Measurements from ENCODE around the gene JSRP1.

DNA sequence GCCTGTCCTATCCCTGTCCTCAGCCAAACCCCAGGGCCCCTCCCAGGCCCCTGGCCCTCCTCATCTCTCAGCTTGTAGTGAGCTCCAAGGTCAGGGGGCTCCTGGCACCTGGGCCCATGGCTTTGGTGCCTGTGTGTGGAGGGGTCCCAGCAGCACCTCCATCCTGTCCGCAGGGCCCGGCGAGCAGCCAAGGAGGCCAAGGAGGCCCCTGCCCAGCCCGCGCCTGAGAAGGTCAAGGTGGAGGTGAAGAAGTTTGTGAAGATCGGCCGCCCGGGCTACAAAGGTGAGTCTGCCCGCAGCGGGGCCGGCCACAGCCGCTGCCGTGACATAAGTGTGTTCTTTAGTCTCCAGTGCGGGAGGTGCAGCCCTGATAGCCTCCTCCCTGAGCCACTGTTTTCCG lies 10.9 kb downstream of the JSRP1 start:
- TF ChIP-seq RAD21 (conservative IDR thresholded peaks at IDR 0.05) = no peak
- TF ChIP-seq, protein P1, sequence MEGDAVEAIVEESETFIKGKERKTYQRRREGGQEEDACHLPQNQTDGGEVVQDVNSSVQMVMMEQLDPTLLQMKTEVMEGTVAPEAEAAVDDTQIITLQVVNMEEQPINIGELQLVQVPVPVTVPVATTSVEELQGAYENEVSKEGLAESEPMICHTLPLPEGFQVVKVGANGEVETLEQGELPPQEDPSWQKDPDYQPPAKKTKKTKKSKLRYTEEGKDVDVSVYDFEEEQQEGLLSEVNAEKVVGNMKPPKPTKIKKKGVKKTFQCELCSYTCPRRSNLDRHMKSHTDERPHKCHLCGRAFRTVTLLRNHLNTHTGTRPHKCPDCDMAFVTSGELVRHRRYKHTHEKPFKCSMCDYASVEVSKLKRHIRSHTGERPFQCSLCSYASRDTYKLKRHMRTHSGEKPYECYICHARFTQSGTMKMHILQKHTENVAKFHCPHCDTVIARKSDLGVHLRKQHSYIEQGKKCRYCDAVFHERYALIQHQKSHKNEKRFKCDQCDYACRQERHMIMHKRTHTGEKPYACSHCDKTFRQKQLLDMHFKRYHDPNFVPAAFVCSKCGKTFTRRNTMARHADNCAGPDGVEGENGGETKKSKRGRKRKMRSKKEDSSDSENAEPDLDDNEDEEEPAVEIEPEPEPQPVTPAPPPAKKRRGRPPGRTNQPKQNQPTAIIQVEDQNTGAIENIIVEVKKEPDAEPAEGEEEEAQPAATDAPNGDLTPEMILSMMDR (IDR thresholded peaks at IDR 0.05; ENCODE audit: poor library complexity, severe bottlenecking) = no peak
- no peak for TF ChIP-seq EP300 (conservative IDR thresholded peaks at IDR 0.05; ENCODE audit: poor library complexity, severe bottlenecking)
- TF ChIP-seq EZH2 (IDR thresholded peaks at IDR 0.05; ENCODE audit: borderline replicate concordance, insufficient read depth, low read length, poor library complexity, severe bottlenecking) = no peak
- no peak for TF ChIP-seq SMC3 (conservative IDR thresholded peaks at IDR 0.05; ENCODE audit: poor library complexity)
- TF ChIP-seq MXI1 (conservative IDR thresholded peaks at IDR 0.05; ENCODE audit: poor library complexity, severe bottlenecking) = no peak
- TF ChIP-seq POLR2AphosphoS5 (IDR thresholded peaks at IDR 0.05) = no peak

Data from neural cell (in vitro differentiated cells).